NK-92 treated with Interleukin-12 subunit alpha and Interleukin-12 subunit beta, amount 100 ng/mL, for 24 hours (cell line): ENCODE results near the gene AMOTL1.

ENCODE experiments used
- DNase-seq: peaks from one replicate; lab custom pipeline; 2025; lab: John Stamatoyannopoulos, UW

AMOTL1 gene

DNA sequence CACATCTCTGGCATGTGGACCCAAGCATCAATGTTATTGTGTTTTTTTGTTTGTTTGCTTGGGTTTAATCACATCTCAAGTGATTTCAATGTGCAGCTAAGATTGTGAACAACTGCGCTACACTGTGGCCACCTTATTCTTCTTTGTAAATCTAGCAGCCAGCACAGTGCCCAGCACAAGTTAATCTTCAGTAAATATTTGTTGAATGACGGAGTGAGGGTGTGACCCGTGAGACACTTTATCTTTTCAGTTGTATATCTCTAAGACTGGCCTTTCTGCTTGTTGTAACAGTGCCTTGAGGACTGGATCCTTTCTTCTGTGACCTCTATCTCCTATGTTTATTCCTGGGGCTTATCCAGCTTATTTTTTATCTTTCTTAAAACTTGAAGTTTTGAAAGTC, 21.4 kb upstream of the AMOTL1 start:
- no peak for DNase-seq

DNA sequence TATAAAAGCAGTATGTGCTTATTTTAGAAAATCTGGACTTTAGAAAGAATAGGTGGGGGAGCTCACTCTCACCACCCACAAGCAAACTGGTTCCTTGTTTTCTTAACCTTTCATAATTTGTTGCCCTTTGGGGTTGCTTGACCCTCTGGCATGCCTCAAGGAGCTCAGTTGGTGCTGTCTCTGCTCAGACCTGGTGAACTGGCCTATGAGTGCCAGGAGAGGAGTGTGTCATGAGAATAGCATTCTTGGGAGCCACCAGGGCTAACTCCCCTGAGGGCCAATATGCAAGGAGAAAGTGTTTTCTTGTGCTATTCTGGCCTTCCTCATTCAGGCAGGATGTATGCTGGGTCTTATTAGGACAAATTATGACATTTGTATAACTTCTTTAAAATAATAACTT, 21.0 kb upstream of the AMOTL1 start:
- DNase-seq = no peak

DNA sequence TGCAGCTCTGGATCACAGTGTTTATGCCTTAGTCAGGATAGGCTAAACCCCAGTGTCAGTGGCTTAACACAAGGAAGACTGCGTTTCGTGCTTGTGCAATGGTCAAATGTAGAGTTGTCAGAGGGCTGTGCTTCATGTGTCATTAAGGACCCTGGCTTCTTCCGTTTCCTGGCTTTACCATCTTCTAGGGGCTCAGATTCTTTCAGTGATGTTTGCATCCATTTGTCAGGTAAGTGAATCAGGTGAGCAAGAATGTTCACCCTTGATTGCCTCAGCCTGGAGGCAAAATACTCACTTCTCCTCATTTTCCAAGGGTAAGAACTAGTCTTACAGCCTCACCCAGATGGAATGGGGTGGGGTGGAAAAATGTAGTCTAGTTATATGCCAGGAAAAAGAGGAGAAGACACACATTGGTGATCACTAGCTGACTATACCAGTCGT, 20.5 kb upstream of the AMOTL1 start:
- DNase-seq = no peak

DNA sequence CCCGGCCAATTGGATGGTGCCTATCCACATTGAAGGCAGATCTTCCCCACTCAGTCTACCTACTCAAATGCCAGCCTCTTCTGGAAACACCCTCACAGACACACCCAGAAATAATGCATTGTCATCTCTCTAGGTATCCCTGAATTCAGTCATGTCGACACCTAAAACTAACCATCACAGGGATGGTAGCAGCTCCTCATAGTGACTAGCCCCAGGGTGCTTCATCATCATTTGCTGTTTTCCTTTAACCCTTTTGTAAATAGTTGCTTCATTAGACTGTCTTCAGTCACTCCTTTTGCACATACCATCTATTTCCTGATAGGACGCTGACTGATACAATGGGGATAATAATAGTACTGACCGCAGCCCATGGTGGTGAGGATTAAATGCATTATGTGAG, 18.8 kb upstream of the AMOTL1 start:
- no peak for DNase-seq

DNA sequence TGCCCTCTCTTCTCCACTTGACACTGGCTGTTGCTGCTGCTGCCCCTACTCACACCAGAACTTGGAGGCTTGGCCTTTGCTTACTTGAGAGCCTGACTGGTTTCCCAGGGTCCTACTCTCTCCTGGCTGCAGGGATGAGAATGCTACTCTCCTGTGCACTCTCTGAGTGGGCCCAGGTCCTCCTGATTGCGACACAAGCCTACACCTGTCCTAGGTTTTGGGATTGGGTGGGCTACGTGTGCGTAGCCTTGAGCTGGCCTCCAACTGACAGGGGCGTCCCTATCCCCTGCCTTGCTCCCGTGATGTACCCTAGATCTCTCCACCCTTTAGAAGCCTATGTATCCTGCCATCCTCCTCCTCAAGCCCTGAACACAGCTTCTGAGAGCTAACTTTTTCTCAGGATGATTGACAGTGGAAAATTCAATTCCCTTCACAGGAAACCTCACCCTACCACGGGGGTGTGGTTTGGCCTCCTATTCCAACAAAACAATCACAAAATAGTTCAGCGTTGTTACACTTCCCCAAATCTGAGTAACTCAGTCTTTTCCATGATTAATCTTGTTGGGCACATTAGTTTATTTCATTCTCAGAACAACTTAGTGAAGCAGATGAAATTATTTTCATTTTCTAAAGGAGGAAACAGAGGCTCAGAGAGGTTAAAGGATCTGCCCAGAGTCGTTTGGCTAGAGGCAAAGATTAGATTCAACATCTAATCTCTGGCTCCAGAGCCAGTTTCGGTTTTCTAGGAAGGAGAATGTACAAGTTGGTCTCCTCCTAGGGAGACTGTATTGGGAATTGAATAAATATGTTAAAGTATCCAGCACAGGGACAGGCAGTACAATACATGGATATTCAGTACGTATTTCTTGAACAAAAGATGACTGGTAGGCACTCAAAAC, 17.6 kb upstream of the AMOTL1 start:
- DNase-seq = no peak

DNA sequence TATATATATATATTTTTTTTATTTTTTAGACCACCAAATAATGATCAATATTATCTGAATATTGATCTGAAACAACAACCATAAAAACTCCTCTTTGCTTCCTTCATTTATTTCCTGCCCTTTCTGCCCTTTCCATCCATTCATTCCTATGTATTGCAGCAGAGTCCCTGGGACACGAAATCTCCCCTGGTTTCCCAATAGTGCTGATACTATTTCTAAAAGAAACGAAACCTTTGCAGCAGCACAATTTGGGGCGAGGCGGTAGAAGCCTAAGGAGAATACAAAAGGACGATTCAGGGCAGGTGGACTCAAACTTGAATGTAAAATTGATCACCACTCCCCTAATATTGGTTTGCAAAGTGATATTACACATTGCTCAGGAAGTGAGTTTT, 16.9 kb upstream of the AMOTL1 start:
- no peak for DNase-seq

DNA sequence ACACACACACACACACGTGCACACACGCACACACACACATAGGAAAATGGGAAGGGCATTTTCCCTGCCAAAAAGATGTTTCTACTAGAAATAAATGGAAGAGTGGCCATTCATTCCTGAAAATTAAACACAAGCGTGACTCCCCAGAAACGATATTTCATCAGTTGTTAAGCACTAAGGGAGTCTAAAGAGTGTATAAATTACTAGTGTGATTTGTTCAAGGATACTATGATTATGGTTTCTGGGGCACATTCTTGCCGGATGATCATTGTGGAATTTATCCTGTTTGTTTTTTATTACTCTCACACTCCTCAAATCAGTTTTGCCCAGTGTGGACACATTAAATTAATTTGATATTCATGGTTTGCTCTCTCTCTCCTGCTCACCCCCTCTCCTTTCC, 16.4 kb upstream of the AMOTL1 start:
- DNase-seq = no peak

DNA sequence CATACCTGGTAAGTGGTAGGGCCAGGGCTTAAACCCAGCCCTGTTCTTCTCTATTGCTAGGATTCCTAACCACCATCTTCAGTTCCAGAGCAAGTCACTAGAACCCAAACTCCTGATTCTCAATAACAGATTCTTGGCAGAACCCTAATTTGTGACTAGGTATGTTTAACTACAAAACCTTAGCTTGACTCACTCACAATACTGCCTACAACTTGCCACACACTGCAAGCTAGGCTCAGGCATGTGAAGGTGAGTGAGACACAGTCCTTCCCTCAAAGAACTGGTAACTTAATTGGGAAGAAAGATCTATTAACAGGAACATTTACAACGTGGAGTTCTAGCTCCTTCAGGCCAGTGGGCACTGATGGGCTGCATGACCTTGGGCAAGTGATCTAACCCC, 14.5 kb upstream of the AMOTL1 start:
- no peak for DNase-seq

DNA sequence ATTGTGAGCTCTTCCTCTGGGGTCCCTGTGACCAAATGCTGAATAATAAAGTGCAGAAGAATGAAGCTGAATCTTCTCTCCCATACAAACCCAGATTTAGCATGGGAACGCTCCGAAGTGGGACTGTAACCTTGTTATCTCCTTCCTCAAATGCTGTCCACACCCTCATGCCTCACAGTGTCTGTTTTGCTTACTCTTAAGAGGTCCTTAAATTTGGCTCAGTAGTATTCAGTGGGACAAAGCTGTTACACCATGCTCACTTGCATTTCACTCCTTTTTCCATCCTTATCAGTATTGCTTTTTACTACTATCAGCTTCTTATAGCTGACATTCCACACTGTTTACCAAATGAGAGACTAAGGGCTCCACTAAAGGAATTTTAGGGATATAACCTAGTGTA, 13.8 kb upstream of the AMOTL1 start:
- DNase-seq = no peak

DNA sequence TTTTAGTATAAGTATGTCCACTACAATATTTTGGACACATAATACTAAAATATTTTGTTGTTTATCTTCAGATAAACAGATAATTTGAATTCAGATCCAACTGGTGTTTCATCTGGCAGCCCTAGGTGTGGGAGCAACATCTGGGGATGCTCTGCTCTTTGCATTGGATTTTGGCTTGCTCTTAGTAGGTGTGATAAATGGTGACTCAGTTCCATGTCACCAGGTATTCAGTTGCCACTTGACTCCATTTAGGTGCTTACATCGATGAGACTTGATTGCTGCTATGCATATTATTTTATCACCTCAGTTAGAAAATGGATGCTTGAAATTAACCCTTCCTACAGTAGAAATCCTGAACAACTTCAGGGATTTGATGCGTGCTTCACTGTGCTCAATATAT, 13.3 kb upstream of the AMOTL1 start:
- no peak for DNase-seq

DNA sequence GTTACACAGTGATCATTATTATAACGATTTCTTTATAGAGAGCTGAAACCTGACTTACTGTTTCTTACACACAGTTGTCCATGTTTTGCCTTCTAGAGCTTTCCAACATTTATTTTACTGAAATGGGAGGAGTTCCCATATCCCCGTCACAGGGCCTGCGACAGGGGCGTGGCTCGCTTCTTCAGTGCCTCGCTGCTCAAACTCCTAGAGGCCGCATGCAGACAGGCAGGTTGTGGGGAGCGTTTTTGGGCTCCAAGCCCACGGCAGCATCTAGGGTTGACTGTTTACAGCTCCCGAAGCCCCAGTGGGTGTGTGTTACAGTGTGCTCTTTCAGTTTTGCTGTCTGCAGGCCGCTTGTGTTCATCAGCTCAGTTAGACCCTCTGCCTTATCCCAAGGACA, 12.7 kb upstream of the AMOTL1 start:
- no peak for DNase-seq

DNA sequence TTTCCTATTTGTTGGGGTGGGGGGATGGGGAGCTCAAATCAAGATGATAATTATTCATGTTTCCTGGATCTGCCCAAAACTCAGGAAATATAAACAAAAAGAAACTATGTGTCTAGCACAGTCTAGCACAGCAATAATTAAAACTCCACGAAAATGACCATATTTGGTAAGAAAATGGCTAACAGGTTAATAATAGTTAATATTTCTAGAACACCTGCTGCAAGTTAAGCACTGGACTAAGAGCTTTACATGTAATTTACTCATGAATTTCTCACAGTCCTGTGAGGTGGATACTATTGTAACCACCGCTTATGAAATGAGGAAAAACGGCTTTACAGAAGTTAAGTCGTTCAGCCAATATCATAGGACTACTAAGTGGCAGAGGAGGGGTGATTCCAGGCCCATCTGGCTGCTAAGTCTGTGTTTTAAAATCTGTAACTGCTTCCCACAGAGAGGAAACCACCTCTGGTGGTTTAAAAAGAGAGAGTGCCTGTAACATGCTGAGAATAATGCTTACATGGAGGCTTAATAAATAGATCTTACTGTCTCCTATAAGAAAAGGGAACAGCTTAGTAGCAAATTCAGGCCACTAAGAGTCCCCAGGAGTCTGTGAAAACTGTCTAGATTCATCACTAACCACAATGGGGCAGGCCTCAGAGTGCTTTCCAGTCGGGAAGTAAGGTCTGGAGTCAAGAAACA, 11.0 kb upstream of the AMOTL1 start:
- no peak for DNase-seq

DNA sequence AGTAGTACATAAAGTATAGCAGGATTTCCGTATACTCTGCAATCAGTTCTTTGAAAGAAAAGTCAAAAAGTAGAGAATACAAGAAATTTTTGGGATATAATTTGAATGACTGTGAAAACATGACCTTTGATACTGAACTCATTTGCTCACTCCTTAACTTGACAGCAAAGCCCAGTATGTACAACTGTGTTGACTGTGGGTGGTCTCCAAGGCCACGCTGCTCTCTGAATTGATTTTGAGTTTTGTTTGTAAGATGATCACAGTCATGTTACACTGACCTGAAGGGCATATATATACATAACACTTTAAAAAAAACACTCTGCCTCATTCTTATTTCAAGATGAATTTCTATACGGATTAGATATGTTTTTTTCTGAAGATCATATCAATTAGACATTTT, 9.5 kb upstream of the AMOTL1 start:
- no peak for DNase-seq

DNA sequence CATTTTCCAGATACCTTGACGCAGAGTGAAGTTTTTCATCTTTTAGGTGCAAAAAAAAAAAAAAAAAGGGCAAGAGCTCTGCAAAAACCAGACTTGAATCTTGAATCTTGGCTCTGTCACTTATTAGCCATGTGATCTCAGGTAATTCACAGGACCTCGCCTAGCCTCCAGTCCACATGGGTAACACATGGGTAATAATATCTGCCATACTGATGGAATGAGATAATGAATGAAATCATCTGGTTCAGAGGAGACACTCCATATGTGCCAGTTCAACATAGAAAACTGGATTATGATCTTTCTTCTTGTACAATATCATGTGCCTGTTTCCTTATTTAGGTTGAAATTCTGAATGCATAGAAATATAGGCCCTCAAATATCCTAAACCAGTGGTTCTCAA, 8.6 kb upstream of the AMOTL1 start:
- no peak for DNase-seq

DNA sequence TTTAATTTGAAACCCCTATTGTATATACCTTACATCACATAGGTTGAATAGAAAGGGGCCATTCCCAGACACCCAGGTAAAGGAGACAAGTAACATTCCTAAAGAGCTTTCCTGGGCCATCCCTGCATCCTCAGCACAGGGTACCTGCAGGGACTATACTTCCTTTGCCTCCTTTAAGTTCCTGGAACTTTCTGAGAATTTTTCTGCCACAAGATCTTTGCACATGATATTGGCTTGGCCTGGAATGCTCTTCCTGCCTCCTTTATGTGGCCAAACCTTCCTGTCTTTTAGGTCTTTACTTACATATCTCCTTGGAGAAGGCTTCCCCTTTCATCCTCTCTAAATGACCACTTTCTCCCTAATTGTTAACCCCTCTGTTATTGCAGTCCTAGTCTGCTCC, 7.9 kb upstream of the AMOTL1 start:
- no peak for DNase-seq

DNA sequence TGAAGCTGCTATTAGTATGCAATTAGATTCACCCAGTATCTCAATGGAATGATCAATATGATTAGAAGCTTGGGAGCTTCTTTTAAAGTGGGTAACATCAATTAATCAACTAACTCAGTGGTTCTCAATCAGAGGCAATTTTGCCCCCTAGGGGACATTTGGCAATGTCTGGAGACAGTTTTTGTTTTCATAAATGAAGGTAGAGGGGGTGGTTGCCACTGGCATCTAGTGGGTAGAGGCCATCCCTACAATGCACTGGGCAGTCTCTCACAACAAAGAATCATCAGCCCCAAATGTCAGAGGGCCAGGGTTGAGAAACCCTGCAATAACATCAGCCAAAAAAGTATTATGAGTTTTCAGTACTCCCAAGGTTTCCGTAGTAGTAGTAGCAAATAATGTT, 5.9 kb upstream of the AMOTL1 start:
- no peak for DNase-seq

DNA sequence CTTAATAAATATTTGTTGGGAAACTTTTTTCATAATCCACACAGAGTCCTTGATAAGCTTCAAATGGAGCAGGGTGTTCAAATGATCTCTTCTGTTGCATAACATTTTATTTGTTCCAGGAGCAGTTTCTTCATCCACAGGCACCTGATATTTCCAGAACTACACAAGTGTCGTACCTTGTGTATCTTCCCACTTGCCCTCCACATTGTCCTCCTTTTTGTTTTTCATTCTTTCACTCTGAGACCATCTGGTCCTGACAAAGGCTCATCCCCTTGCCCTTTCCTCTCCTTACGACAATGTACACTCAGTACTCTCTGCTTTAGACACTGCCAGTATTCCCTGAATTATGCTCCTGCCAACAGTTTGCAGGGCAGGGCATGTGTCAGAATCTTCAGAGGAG, 5.2 kb upstream of the AMOTL1 start:
- no peak for DNase-seq

DNA sequence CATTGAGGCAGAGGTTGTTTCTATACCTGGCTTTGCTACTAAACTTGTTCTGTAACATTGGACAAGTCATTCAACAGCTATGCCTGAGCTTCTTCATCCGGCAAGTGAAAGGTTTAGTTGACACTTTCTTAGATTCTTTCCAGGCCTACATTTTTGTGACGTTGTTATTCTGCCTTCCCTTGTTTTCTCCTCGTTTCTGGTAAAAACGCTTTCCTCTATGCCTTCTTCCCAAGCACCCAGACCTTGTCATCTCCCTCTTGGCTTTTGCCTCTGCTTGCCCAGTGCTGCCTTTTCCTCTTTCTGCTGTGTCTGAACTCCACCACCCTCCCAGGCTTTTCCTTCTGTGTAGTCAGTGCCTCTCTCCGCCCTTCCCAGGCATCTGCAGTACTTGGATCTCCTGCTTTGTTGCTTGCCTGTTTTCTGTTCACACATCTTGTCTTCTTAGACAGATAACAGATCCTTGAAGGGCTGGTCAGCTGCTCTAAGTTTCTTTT, 1.4 kb upstream of the AMOTL1 start:
- DNase-seq = no peak

DNA sequence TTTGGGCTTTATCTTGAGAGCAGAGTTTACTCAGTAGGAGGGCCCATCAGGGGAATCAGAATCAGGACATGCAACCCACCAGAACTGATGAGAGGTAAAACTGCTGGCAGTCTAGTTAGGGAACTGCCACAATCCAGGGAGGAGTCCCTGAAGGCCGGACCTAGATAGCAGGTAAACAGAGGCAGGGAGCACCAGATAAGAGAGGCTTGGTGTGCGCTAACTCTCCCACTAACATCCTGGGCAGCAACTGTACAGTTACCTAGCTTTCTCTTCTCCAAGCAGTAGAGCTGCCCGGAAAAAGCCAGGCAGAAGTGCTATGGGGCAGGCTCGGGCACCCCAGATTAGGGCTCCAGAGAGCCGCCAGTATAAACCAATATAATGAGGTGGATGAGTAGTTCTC, 865 bp upstream of the AMOTL1 start:
- DNase-seq = no peak

DNA sequence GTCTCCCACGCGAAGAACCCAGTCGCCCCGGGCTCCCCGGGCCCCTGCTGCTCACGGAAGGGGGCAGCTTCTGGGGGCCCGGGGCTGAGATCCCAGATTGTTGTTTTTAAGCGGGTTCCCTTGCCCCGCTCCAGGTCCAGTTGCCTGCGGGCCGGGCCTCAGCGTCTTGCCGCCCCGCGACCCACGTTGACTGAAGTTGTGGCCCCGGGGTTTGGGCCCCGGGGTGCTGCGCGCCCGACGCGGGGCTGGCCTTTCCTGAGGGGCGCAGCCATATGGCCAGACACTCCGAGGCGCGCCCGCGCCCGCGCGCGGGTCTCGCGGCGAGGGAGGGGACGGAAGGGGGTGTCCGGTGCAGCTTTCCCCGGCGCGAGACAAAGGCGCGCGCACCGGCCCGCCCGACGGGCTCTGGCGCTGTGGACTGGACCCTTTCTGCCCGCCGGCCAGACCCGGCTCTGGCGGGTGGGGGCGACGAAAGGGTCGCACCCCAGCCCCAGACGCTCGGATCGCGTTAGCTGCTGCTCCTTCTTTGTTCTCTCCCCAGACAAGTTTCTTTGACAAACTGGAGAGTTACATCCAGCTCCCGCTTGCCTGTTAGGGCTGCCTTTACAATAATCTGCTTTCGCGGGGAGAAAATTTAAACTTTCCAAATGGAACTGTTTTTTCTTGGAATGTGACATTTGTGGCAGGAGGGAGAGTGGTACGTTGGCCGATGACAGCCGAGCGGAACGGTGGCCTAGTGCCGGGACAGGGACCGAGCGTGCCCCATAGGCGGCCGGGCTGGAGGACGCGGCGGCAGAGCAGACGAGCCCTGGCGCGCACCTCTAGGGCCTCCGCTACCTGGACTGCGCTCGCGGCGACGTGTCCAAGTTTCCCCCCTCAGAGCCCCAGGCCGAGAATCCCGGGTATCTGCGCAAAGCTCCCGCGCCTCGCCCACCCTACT, 716 bp downstream of the AMOTL1 start:
- DNase-seq = no peak

DNA sequence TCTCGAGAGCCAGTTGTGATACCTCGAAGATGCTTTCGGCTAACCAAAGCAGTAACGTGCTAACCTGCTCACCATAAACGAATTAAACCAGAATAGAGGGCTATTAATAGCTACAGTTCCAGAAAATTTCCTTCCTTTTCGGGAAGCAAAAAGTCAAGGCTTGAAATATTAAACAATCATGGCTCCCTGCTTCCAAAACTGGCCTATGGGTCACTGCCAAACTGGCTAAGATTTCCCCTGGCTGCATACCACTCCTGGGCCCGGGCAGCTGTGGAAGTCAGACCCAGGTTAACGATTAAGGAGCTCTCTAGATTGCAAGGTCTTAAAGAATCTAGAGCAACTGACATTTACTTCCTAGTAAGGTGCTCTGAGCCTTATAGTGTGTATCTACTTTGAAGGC, 1.7 kb downstream of the AMOTL1 start:
- DNase-seq = no peak

DNA sequence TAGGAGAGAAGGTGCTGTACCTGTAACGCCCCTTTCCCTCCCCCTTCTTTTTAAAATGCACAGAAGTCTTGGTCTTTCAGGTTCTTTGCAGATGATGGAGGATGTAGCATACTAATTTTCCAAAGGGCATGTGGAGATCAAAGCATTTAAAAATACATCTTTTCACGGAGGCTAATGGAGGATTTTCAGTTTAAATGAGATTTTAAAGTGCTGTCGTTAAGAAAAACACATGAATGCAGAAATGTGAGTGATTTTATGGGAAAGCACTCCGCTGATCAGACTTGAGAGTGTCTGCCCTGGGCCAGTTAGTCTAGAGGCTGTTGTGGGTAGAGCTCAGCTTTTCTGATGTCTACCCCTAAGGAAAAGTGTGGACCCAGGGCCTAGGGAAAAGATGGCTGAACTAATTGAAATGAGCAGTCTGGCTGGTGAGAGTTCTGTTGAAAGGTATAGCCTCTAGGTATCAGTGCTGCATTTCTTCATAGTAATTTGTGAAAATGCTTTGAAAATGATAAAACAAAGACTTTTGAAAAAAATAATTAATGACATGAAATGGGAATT, 2.5 kb downstream of the AMOTL1 start:
- no peak for DNase-seq
